GM19240 (cell line): Measurements from ENCODE around the gene OSTC.
A peak's percentile ranks its signal among the peaks of the same experiment; 100 is the strongest.

Experiments used
- DNase-seq: peaks from one replicate; pipeline ENCODE4 v3.0.0; 2011; ENCODE audit warnings: low spot score; ENCODE audit not compliant: insufficient read length

OSTC gene

DNA sequence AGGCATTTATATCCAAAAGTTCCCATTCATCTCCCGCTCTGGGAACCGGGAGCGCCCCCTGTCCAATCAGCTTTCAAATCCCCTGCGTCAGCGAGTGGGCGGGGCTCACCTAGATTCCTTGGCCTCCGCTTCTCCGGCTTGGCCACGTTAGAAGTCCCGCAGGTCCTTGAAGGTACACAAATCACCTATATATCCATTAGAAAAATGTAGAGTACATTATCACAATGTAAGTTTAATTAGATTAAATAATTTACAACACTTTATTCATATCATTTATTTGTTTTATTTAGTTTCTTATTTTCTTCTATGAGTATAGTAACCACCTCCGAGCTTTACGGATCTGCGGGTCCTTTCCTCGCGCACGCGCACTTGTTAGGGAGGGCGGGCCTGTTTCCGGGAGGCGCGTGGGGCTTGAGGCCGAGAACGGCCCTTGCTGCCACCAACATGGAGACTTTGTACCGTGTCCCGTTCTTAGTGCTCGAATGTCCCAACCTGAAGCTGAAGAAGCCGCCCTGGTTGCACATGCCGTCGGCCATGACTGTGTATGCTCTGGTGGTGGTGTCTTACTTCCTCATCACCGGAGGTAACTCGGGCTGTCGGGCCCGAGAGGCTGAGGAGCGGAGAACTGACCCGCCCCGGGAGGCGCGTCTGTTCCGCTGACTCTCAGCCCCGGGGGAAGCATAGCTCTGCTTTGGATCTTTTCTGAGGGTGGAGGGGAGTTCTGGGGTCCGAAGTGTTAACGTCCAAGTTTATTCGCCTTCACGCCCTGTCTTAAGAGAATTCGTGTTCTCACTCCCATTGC is at the start of gene OSTC:
Gene OSTC (plus strand): TSS at position 388 of the 802 bp plus-strand sequence. CDS start 57 bp downstream, at position 445.
- DNase-seq, result peak; percentile 75

DNA sequence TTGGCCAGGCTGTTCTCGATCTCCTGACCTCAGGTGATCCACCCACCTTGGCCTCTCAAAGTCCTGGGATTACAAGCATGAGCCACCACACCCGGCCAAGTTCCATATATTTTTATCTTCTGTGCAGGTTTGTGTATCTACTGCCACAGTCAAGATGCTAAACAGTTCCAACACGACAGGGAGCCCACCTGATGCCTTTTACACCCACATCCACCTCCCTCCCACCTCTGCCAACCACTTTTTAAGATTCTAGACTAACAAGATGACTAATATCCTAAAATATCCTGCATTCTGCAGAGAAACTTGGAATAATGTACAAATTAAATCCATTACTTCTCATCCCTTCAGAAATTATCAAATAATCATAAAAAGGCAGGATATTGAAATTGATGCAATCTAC is 49.3 kb upstream of the OSTC start:
- DNase-seq, result no peak

DNA sequence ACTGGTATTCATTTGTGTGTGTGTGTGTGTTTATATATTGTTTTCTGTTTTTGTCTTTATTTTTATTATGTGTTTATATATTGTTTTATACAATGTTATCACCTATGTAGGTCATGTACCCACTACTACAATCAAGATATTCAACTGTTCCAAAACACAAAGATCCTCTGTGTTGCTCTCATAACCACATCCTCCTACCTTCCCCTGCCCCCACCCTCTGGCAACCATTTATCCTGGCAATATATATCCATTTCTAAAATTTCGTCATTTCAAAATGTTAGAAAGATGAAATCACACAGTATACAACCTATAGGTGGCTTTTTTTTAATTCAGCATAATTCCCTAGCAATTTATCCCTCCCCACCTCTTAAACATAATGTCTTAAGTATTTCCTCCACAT is 48.9 kb upstream of the OSTC start:
- DNase-seq, result no peak

DNA sequence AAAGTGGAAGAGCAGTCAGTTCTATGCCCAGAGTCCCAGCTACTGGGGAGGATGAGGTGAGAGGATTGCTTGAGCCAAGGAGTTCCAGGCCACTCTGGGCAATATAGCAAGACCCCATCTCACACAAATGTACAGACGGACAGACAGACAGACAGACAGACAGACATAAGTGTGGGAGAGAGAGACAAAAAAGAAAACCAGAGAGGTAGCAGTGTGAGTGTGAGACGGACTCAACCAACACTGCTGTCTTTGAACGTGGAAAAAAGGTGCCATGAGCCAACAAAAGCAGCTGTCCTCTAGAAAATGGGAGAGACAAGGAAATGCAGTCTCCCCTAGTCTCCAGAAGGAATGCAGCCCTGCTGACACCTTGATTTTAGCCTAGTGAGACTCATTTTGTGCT is 48.2 kb upstream of the OSTC start:
- no peak for DNase-seq

DNA sequence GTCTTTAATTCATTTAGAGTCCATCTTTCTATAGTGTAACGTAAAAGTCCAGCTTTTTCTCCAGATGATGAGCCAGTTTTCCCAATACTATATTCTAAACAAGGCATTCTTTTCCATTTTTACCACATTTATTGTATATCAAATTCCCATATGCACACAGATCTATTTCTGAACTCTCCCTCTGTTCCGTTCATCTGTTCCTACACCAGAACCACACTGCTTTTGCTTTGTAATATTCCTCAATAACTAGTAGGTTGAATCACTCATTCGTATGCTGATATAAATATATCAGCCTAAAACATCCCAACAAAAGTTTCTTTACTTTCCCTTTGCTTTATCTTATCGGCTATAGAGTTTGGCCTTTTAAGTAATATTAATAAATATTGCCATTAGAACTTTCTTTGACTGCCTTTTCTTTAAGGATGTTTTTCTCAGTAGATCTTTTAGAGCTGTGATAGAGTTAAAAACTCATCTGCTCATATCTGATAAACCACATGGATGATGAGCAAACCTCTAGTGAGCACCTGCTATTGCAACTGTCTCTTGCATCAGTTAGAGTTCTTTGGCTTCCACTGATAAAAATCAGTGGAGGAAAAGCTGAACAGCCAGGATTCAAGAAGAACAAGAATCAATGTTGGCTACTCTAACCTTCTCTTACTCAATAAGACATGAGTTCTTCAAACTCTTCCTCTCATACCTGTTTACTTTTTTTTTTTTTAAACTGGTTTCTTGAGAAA is 43.2 kb upstream of the OSTC start:
- DNase-seq, result no peak

DNA sequence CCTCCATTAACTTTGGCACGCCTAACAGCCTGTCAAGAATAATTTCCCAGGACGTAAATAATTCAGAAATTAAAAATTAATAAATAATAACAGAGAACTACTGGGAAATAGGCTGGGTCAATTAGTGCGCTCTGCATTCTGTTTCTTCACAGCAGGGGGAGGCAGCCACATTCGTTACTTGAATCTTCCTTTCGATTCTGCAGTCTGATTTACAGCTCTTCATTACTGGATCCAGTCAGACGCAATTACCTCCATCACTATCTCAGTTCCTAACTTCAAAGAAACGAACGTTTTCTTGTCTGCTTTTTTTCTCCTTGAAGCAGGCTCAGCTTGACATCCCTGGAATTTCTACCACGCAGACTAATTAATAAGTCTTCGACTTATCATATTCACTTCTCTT is 39.0 kb upstream of the OSTC start:
- no peak for DNase-seq

DNA sequence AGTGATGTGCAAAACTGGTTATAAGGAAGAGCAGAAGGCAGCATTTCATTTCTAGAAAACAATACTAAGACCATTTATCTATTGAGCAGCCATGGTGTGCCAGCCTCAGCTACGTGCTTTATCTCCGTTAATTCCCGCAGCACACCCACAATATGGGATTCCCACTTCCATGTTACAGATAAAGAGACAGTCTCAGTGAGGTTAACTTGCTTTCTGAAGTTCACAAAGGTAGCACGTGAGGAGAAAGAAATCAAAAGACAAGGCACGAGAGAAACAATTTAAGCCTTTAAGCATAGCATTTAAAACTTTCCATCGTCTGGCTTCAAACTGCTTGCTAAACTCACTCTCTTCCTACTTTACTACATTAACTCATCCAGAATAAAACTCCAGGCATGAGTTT is 38.0 kb upstream of the OSTC start:
- no peak for DNase-seq

DNA sequence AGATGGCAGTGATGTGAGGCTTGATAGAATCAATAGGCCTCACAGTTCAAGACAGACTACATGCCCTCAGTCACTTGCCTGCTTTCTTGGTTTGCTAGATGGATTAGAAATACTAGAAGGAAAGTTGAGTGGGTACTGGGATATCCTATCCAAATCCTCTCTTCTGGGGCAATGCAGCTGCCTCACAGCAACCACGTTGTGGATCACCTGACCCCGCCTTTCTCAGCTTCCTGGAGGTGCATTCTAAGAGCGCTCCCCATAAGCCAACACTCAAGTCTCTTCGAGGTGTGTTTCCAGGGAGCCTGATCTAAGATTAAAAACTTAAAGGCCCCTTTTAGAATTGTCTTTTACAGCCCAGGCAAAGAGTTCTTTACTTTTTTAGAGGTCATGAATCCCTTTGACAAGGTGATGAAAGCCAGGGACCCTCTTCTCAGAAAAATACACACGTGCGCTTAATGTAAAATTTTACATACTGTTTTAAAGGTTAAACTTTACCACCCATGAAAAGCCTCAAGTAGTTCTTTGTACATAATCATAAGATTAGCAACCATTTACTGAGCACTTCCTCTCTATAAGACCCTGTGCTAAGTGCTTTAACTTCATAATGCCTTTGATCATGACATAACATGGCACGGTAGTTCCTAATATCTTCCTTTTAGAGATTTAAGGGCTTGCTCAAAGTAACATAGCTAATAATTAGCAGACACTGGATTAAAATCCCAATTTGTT is 30.9 kb upstream of the OSTC start:
- DNase-seq, result no peak

DNA sequence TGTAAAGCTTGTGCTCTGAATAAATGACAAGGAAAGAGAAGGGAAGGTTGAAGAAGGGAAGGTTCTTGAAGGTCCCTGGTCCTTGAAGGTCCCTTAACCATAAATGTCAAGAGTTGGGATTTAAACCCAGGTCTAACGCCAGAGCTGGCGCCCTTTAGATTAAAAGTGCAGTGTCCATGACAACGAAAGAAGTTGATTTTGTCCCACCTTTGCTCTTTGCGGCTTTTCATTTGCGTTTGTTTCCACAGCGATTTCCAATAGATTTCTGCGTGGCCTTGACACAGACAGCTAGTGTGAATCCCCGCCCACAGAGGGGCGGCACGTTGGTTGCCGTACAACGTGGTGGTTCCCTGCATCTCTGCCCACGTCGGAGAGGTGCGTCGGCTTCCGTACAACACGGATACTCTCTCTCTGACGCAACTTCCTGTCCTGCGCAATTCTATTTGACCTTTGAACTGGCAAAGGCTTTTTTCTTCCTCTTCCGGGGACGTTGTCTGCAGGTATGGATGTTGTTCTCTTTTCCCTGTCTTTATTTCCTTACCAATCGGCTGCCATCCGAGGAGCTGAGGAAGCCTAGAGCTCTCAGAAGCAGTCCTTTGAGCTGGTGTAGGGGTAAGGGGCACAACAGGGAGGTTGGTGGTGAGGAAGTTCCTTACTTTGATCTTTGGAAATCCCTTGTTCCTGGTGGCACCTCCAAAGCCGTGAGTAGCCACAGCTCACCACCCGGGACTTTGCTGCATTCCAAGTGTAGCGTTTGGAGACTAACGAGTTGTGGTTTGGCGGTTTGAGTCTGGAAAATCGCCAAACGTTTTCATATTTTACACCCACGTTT is 30.1 kb upstream of the OSTC start, which contains the start of gene RPL34:
Gene RPL34 (plus strand): TSS at position 476 of the 832 bp plus-strand sequence. CDS start 1,384 bp downstream, outside the sequence.
- DNase-seq, result peak; percentile 75

DNA sequence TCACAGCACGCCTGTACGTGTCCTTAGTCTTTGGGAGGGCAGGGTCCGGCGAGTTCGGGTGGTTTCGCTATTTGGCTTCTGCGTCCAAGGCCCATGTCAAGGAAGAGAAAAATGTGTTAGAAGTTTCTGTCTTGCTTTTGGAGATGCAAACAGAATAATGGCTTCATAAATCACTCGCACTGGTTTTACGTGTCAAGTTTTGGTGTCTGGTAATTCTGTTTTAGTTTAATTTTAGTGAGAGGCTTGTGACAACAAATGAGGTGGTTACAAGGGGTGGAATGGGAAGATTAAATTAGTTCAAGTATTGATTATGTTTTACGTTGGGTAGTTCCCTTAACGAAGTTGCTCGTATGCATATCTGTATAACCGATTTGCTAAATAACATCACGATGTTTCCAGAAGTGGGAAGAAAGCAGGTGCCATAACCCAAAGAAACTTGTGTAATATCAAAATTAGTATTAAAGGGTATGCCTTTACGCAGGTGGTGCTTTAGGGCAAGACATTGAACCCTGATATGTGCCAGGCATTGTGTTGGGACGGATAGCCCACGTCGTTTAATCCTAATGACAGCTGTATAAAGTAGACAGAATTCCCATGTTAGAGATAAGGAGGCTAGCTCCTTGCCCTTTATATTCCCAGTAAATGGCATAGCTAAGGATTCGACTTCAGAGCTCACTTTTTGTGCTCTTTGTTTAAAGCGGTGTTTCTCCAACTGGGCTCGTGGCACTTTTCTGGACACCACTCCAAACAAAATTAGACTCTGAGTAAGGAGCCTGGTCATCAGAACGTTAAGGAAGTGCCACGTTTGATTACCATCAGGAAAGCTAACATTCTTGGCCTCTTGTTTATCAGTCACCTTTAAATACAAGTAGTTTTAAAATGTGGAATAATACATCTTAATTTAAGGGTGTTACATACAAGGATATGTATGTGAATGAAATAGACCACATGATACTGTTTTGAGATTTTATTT is 29.2 kb upstream of the OSTC start:
- DNase-seq, result peak; percentile 7

DNA sequence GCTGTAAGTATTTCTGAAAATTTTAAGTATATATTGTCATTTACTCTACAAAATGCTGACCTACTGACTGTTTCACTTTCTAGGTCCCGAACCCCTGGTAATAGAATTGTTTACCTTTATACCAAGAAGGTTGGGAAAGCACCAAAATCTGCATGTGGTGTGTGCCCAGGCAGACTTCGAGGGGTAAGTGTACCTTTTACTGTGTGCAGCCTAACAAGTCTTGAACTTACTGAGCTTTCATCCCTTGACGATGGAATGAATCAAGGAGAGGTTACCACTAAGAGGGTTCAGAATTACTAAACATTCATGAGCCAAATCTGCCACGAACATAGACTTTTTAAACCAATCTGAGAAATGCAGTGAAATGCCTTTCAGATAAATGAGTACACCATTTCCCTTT is 28.4 kb upstream of the OSTC start:
- no peak for DNase-seq

DNA sequence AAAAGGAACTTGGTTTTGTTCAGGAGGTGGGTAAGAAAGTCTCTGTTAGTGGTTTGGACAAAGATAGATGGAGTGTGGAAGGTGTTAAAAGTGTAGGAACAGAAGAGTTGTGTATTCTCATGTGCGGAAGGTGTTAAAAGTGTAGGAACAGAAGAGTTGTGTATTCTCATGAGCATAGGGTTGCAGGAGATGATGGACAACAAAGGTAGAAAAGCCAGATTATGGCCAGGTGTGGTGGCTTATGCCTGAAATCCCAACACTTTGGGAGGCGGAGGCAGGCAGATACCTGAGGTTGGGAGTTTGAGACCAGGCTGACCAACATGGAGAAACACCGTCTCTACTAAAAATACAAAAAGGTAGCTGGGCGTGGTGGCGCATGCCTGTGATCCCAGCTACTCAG is 27.6 kb upstream of the OSTC start:
- DNase-seq, result no peak

DNA sequence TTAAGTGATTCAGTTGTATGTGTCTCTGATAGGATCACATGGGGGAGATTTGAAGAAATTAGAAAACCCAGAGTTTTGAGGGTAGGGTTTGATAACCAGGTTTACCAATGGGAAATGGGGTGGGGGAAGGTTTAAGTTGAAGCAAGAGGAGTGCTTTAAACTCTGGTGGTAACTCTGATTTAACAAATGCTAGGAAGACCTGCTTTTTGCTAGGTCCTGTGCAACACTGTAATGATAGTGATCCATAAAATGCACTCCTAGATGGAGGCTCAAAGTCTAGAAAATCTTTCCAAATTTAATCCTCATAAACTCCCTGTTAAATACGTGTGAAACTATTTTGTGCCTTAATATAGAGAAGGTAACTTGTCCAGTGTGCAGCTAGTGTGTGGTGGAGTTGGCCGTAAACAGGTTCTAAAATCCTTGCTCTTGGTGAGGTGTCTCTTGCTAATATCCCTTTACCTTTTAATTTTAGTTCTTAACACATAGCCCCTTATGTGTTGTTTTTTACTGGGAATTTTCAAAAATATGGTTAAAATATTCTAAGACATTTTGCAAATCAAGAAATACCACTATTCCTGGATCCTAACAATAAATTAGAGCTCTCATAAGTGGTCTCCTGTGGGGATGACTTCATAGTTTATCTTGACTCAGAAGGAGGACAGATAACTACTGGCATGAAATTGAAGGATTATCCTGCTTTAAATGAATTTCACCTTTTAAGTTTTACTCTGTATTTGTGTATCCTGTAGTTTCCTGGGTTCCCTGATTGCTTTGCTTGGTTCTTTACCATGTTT is 25.9 kb upstream of the OSTC start:
- DNase-seq, result no peak

DNA sequence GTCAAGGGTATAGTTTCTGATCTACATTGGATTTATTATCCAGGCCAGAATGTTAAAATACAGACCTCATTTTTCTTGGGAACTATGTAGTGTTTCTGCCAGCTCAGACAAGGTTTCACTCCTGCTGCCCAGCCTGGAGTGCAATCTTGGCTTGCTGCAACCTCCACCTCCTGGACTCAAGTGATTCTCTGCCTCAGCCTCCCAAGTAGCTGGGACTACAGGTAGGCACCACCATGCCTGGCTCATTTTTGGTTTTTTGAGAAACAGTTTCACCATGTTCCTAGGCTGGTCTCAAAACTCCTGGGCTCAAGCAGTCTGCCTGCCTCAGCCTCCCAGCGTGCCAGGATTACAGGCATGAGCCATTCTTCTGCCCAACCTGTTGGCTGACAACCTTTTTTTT is 24.3 kb upstream of the OSTC start:
- DNase-seq, result no peak

DNA sequence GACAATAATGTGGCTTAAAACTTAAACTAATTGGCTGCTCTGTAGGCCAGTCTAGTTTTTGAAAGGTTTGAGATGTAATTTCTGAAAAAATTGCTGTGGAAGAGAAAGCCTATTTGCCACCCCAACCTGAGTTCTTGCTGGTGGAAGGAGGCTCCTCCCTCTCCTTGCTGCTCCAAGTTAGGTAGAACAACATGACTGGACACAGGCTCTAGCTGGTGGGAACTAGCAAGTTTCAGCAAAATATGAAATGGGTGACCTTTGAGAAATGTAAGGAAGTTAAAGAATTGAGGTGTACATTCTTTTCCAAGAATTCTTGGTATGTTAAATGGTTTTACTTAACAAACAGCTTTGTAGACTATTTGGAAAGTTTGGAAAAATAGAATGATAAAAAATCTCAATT is 22.0 kb upstream of the OSTC start:
- no peak for DNase-seq

DNA sequence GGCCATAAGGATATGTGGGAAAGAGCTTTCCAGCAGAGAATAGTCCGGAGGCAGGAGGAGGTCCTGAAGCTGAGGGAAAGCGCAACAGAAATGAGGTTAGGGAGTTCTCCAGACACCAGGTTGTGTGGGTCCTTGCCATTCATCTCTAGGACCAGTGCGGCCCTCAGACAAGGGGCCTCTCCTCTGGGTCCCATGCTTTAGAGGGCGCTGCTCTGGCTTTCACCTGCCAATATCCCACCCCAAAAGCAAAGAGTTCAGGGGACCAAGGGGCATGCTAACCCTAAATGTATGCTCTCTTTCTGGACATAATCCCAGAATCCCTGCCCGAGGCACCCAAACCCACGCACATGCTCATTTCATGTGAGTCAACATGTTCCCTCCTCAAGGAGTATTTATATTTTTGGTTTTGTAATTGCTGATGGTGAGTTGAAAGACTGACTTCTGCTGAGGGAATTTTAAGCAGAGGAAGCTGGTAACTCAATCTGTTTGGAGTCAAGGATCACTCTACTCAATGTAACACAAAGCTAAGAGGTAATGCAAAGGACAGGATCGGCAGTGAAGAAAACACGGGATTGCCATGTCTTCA is 15.2 kb upstream of the OSTC start:
- DNase-seq, result no peak

DNA sequence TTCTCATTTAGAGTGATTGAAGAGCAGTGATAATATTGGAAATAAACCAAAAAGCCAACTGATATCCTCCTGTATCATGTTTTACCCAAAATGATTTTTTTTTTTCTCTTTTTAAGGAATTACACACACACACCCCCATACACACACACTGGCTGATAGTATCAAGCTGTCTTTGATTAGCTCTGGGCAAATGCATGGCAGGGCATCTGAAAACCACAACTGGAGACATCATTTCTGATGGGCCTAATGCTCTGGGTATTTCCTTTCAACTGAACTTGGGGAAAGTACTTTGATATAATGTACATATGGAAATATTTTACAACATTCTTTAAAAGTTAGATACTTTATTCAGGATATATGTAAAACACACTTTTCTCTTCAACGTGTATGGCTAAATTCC is 14.2 kb upstream of the OSTC start:
- DNase-seq, result no peak

DNA sequence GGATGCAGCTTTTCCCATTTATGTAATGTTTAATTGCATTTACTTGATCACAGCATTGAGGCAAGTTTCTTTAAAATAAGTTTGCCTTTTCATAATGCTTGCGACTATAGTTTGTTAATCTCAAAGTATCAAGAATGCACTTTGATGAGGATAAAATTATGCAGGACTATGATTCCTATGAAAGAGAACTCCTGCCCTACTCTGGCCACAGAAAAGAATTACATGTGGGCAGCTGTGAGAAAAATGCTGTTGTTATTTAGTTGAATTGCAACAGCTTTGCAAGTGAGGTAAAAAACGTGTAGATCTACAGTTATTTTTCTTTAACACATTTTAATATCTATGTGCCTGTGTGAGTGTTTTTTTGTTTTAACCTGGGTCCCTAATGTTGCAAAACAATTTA is 12.5 kb upstream of the OSTC start:
- DNase-seq, result no peak

DNA sequence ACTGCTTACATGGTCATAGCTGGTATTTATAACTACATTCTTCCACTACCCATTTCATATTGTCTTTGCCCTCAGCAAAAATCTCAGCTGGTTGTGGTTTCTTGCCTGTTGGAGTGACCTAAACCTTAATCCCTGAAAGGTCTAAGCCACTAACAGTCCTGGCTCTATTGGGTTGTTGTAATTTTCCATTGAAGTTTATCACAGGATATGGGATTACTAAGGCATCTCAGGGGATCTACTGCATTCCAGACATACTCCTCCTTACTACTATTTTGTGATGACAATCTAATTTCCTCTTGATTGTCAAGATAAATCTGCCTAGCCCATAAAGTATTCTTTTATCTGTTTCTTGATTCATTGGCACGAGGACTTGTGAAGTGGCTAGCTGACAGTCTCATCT is 6.2 kb upstream of the OSTC start:
- no peak for DNase-seq
